ENCODE results near the gene TCN2.
A peak's percentile ranks its signal among the peaks of the same experiment; 100 is the strongest.
"Not testable (repeated sequence)": the region's sequence is repeated elsewhere in the genome, so short reads cannot be mapped to it uniquely, and the experiment has no call there.

The TCN2 gene

GRCh38 chr22:30609260-30610185, 2.5 kb downstream of the TCN2 start:
- FAIRE-seq (peak; percentile 84), DNase-seq (ENCODE audit: insufficient read length, low spot score) (peak; percentile 76)
- TF ChIP-seq POLR2A (IDR thresholded peaks at IDR 0.05; ENCODE audit: low read depth, low read length) = no peak

GRCh38 chr22:30610299-30610698, 3.3 kb downstream of the TCN2 start:
- FAIRE-seq = no peak

GRCh38 chr22:30611197-30611596, 4.2 kb downstream of the TCN2 start:
- FAIRE-seq (no peak), DNase-seq (ENCODE audit: insufficient read length, low spot score) (no peak)
- TF ChIP-seq POLR2A (IDR thresholded peaks at IDR 0.05; ENCODE audit: low read depth, low read length) = no peak

More at GRCh38 chr22:30610299-30610698, 3.3 kb downstream of the TCN2 start:
- TF ChIP-seq POLR2A (IDR thresholded peaks at IDR 0.05; ENCODE audit: low read depth, low read length) = no peak
- DNase-seq (ENCODE audit: insufficient read length, low spot score) = no peak

- FAIRE-seq = no peak
- no peak for TF ChIP-seq POLR2A (IDR thresholded peaks at IDR 0.05; ENCODE audit: low read depth, low read length)
- no peak for DNase-seq (ENCODE audit: insufficient read length, low spot score)
These were observed 5.8 kb downstream of the TCN2 start for GRCh38 chr22:30612789-30613188.

GRCh38 chr22:30614268-30614667, 7.3 kb downstream of the TCN2 start:
- DNase-seq (ENCODE audit: insufficient read length, low spot score) = no peak
- no peak for FAIRE-seq
- TF ChIP-seq POLR2A (IDR thresholded peaks at IDR 0.05; ENCODE audit: low read depth, low read length) = no peak

- DNase-seq (ENCODE audit: insufficient read length, low spot score) (no peak), FAIRE-seq (no peak)
- no peak for TF ChIP-seq POLR2A (IDR thresholded peaks at IDR 0.05; ENCODE audit: low read depth, low read length)
These were observed 7.9 kb downstream of the TCN2 start for GRCh38 chr22:30614879-30615278.

GRCh38 chr22:30615543-30615954, 8.6 kb downstream of the TCN2 start:
- DNase-seq (ENCODE audit: insufficient read length, low spot score) (no peak), FAIRE-seq (no peak)
- TF ChIP-seq POLR2A (IDR thresholded peaks at IDR 0.05; ENCODE audit: low read depth, low read length) = no peak

- no peak for FAIRE-seq
These were observed 10.8 kb downstream of the TCN2 start for GRCh38 chr22:30617819-30618218.

GRCh38 chr22:30619909-30620308, 12.9 kb downstream of the TCN2 start:
- DNase-seq (ENCODE audit: insufficient read length, low spot score); FAIRE-seq: not testable (repeated sequence)

More at GRCh38 chr22:30617819-30618218, 10.8 kb downstream of the TCN2 start:
- TF ChIP-seq POLR2A (IDR thresholded peaks at IDR 0.05; ENCODE audit: low read depth, low read length) = no peak
- no peak for DNase-seq (ENCODE audit: insufficient read length, low spot score)

- FAIRE-seq (no peak), DNase-seq (ENCODE audit: insufficient read length, low spot score) (no peak)
- TF ChIP-seq POLR2A (IDR thresholded peaks at IDR 0.05; ENCODE audit: low read depth, low read length) = no peak
These were observed 19.4 kb downstream of the TCN2 start for GRCh38 chr22:30626413-30626812.

GRCh38 chr22:30627471-30627870, 20.5 kb downstream of the TCN2 start:
- TF ChIP-seq POLR2A (IDR thresholded peaks at IDR 0.05; ENCODE audit: low read depth, low read length) = no peak
- no peak for FAIRE-seq
- no peak for DNase-seq (ENCODE audit: insufficient read length, low spot score)

GRCh38 chr22:30628491-30628890, 21.5 kb downstream of the TCN2 start:
- TF ChIP-seq POLR2A (IDR thresholded peaks at IDR 0.05; ENCODE audit: low read depth, low read length) = no peak
- no peak for FAIRE-seq
- no peak for DNase-seq (ENCODE audit: insufficient read length, low spot score)

- DNase-seq (ENCODE audit: insufficient read length, low spot score); FAIRE-seq: not testable (repeated sequence)
These were observed 24.5 kb downstream of the TCN2 start for GRCh38 chr22:30631469-30631868.

- peak; percentile 30 for FAIRE-seq
- TF ChIP-seq POLR2A (IDR thresholded peaks at IDR 0.05; ENCODE audit: low read depth, low read length) = no peak
These were observed 27.7 kb downstream of the TCN2 start for GRCh38 chr22:30634471-30635233.

More at GRCh38 chr22:30634471-30635233, 27.7 kb downstream of the TCN2 start:
- DNase-seq (ENCODE audit: insufficient read length, low spot score) = peak; percentile 90
